SU-DHL-6 (cell line): ENCODE results near the gene ACMSD.

Experiments
- H2AFZ ChIP-seq: fragments of 200-600 bp; sonication (generic); 2 replicates; pipeline ENCODE4 v1.6.1; 2014; ENCODE audit warnings: low read depth, mild to moderate bottlenecking, moderate library complexity, mixed read lengths, antibody characterized with exemption, low read length; ENCODE audit not compliant: severe bottlenecking
- H3F3A ChIP-seq: fragments of 200-600 bp; shearing (Covaris generic); 2 replicates; pipeline ENCODE4 v1.6.0; 2016; ENCODE audit warnings: antibody characterized with exemption, mild to moderate bottlenecking; ENCODE audit not compliant: insufficient read depth
- H3K27ac ChIP-seq: fragments of 200-600 bp; sonication (generic); 2 replicates; pipeline ENCODE4 v1.5.1; 2016; ENCODE audit warnings: low read depth, mild to moderate bottlenecking, low read length, moderate library complexity, mixed read lengths
- H3K27me3 ChIP-seq: fragments of 200-600 bp; sonication (generic), shearing (Covaris generic); 2 replicates; pipeline ENCODE4 v1.6.0; 2014; ENCODE audit warnings: mild to moderate bottlenecking, low read length
- H3K36me3 ChIP-seq: fragments of 200-600 bp; sonication (generic); 2 replicates; pipeline ENCODE4 v1.6.1; 2014; ENCODE audit warnings: mild to moderate bottlenecking, low read length, mixed read lengths
- H3K4me2 ChIP-seq: fragments of 300-600, 200-600 bp; shearing (Covaris generic), sonication (generic); 2 replicates; pipeline ENCODE4 v1.6.0; 2014; ENCODE audit warnings: low read length, low read depth, mild to moderate bottlenecking; ENCODE audit not compliant: poor library complexity, severe bottlenecking
- H3K4me3 ChIP-seq: fragments of 200-600 bp; sonication (generic); 2 replicates; pipeline ENCODE4 v1.5.1; 2014; ENCODE audit warnings: antibody characterized with exemption, low read length, mild to moderate bottlenecking, mixed read lengths; ENCODE audit not compliant: insufficient read depth, poor library complexity, severe bottlenecking
- H3K79me2 ChIP-seq: fragments of 200-600 bp; sonication (generic); 2 replicates; pipeline ENCODE4 v1.6.1; 2014; ENCODE audit warnings: mild to moderate bottlenecking, low read length, moderate library complexity; ENCODE audit not compliant: insufficient read depth
- H3K9ac ChIP-seq: fragments of 200-600 bp; sonication (generic); 2 replicates; pipeline ENCODE4 v1.7.0; 2014; ENCODE audit warnings: mild to moderate bottlenecking, low read length
- H3K9me2 ChIP-seq: fragments of 200-600 bp; sonication (generic); replicated peaks from 2 replicates; pipeline ENCODE4 v1.6.1; 2014; ENCODE audit warnings: low read length; ENCODE audit not compliant: insufficient read depth
- H3K9me3 ChIP-seq: fragments of 200-600 bp; sonication (generic); 2 replicates; pipeline ENCODE4 v1.6.1; 2014; ENCODE audit warnings: low read length, mixed read lengths; ENCODE audit not compliant: insufficient read depth
- H4K20me1 ChIP-seq: fragments of 200-600 bp; sonication (generic); 2 replicates; pipeline ENCODE4 v1.6.1; 2014; ENCODE audit warnings: low read depth, mild to moderate bottlenecking, antibody characterized with exemption, low read length, moderate library complexity, mixed read lengths
- CTCF ChIP-seq: fragments of 200-600 bp; sonication (generic); IDR thresholded peaks from one replicate; pipeline ENCODE4 v1.5.1; 2017; ENCODE audit warnings: antibody characterized with exemption, mild to moderate bottlenecking, low read length, moderate library complexity; ENCODE audit not compliant: insufficient read depth, poor library complexity, severe bottlenecking
- EZH2phosphoT487 ChIP-seq: fragments of 200-600 bp; sonication (generic), shearing (Covaris generic); conservative IDR thresholded peaks from 2 replicates; pipeline ENCODE4 v1.6.1; 2018; ENCODE audit warnings: mild to moderate bottlenecking, antibody characterized with exemption, low read length, moderate library complexity, mixed read lengths

The ACMSD gene

DNA sequence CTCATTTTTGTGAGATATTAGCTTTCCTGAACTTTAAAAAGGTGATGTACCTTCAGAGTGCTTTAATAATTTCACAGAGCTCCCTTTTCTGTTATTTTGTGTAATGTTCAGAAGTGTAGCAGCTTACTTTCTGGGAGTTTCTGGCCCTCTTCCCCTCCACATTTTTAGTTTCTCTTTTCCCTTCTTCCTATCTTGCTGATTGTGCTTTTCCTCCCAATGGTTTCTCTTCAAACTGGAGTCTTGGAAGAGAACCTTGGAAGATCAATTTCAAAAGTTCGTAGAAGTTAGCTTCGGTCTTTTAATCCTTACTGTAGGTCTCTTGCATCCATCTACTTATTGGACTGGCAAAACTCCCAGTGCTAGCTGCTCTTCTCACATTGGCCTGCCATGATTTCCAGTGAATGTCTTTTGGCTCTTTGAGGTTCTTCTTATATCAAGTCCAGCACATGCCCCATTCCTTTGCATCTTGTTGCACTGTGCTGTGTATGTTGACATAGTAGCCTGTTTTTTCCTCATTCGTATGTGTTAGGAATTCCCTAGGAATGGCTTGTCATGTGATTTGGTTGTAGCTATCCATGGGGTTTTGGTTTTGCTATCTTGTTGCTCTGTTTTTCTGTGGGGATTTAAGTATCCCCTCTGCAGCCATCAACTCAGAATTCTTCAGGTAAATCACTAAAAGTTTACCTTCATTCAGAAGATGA, 88.0 kb downstream of the ACMSD start:
- no peaks in the 10 kb centered on the region for H3K9me2 ChIP-seq
- peaks cover 28% of the 10 kb centered on the region; the same call in 1 of the 2 replicates for H3K36me3 ChIP-seq
- peaks cover 12% of the 10 kb centered on the region; the same call in 1 of the 2 replicates for H3F3A ChIP-seq
- H3K4me3 ChIP-seq: no peak overlapping the region
- no peak overlapping the region for H3K27ac ChIP-seq
- H3K9ac ChIP-seq: no peak overlapping the region
- H3K9me3 ChIP-seq: no peaks in the 10 kb centered on the region
- peak overlapping the region; percentile 9 for H3K4me2 ChIP-seq
- no peak for TF ChIP-seq CTCF
- no peak for TF ChIP-seq EZH2phosphoT487
- peaks cover 100% of the 10 kb centered on the region for H3K79me2 ChIP-seq
- H2AFZ ChIP-seq: no peak overlapping the region
- H3K27me3 ChIP-seq: no peaks in the 10 kb centered on the region
- peaks cover 79% of the 10 kb centered on the region for H4K20me1 ChIP-seq

- TF ChIP-seq CTCF (no peak), EZH2phosphoT487 (no peak)
- H3K27ac ChIP-seq: no peak overlapping the region
- H3K4me3 ChIP-seq: no peak overlapping the region
- H3K79me2 ChIP-seq: peaks cover 100% of the 10 kb centered on the region
- H3K36me3 ChIP-seq: peaks cover 20% of the 10 kb centered on the region; the same call in 1 of the 2 replicates
- H3K4me2 ChIP-seq: no peak overlapping the region
- no peaks in the 10 kb centered on the region for H3K27me3 ChIP-seq
- no peaks in the 10 kb centered on the region for H3K9me3 ChIP-seq
- peaks cover 7% of the 10 kb centered on the region; the same call in 1 of the 2 replicates for H3F3A ChIP-seq
- no peak overlapping the region for H2AFZ ChIP-seq
- peaks cover 77% of the 10 kb centered on the region for H4K20me1 ChIP-seq
- H3K9me2 ChIP-seq: no peaks in the 10 kb centered on the region
- no peak overlapping the region for H3K9ac ChIP-seq
Observed at GRCh38 chr2:134927195-134927594, 88.8 kb downstream of the ACMSD start.

GRCh38 chr2:134932864-134933526, 94.6 kb downstream of the ACMSD start:
- H3K9ac ChIP-seq: no peak overlapping the region
- H3K27ac ChIP-seq: no peak overlapping the region
- peaks cover 63% of the 10 kb centered on the region for H4K20me1 ChIP-seq
- H3K9me2 ChIP-seq: no peaks in the 10 kb centered on the region
- H3K36me3 ChIP-seq: peaks cover 31% of the 10 kb centered on the region
- no peak overlapping the region for H3K4me2 ChIP-seq
- no peak for TF ChIP-seq CTCF
- no peak for TF ChIP-seq EZH2phosphoT487
- H3K27me3 ChIP-seq: no peaks in the 10 kb centered on the region
- H3K9me3 ChIP-seq: no peaks in the 10 kb centered on the region
- peaks cover 98% of the 10 kb centered on the region for H3K79me2 ChIP-seq
- no peak overlapping the region for H3K4me3 ChIP-seq
- H3F3A ChIP-seq: peaks cover 8% of the 10 kb centered on the region
- H2AFZ ChIP-seq: no peak overlapping the region
